Fibroblast of the aortic adventitia (primary cell): ENCODE measurements around the gene VKORC1L1. TPM values are rescaled to one million over a fixed set of nuclear protein-coding genes. Genes with fewer than 3 reads are reported as not detected.
"Not testable (repeated sequence)": the region's sequence is repeated elsewhere in the genome, so short reads cannot be mapped to it uniquely, and the experiment has no call there.

ENCODE experiments used
- DNase-seq: peaks from one replicate; pipeline ENCODE4 v3.0.0-alpha.2; 2010; ENCODE audit warnings: low read depth
- H3K4me3 ChIP-seq: 2 replicates; pipeline ENCODE4 v1.5.1; 2011; ENCODE audit warnings: low read depth, mild to moderate bottlenecking, control low read depth, low read length, moderate library complexity
- total RNA-seq: library from RNA; depleted of rRNA; stranded (reverse); fragments of >200 nt; gene quantifications from 2 replicates; pipeline ENCODE4 v1.2.3, GENCODE V29; 2012; ENCODE audit warnings: low replicate concordance
- TF ChIP-seq, protein P1 (sequence below): IDR thresholded peaks from 2 replicates; pipeline ENCODE4 v1.5.1; 2011; ENCODE audit warnings: mild to moderate bottlenecking, low read length, control low read depth, inconsistent platforms; ENCODE audit not compliant: insufficient read depth

Gene VKORC1L1
- total RNA-seq, 1 donor, result 17.8 TPM

DNA sequence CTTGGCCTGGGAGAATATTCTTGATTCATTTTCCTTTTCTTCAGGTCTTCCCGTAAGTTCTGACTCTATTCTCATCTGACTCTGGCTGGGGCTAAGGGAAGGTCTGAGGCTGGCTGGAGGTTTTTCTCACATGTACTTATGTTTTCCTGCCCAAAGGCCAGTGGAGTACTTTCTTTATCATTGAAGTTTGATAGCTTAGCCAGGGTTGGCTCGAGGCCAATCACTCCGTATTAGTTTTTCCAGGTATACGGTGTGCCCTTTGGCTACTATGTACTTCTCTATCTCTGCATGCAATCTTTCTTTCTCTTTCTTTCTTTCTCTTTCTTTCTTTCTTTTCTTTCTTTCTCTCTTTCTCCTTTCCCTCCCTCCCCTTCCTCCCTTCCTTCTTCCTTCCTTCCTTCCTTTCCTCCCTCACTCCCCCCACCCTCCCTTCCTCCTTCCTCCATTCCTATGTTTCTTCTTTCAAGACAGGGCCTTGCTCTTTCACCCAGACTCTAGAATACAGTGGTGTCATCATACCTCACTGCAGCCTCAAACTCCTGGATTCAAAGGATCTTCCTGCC, 26.8 kb upstream of the VKORC1L1 start:
- no peak overlapping the region for H3K4me3 ChIP-seq
- TF ChIP-seq, protein P1, sequence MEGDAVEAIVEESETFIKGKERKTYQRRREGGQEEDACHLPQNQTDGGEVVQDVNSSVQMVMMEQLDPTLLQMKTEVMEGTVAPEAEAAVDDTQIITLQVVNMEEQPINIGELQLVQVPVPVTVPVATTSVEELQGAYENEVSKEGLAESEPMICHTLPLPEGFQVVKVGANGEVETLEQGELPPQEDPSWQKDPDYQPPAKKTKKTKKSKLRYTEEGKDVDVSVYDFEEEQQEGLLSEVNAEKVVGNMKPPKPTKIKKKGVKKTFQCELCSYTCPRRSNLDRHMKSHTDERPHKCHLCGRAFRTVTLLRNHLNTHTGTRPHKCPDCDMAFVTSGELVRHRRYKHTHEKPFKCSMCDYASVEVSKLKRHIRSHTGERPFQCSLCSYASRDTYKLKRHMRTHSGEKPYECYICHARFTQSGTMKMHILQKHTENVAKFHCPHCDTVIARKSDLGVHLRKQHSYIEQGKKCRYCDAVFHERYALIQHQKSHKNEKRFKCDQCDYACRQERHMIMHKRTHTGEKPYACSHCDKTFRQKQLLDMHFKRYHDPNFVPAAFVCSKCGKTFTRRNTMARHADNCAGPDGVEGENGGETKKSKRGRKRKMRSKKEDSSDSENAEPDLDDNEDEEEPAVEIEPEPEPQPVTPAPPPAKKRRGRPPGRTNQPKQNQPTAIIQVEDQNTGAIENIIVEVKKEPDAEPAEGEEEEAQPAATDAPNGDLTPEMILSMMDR, result no peak
- DNase-seq, result no peak

DNA sequence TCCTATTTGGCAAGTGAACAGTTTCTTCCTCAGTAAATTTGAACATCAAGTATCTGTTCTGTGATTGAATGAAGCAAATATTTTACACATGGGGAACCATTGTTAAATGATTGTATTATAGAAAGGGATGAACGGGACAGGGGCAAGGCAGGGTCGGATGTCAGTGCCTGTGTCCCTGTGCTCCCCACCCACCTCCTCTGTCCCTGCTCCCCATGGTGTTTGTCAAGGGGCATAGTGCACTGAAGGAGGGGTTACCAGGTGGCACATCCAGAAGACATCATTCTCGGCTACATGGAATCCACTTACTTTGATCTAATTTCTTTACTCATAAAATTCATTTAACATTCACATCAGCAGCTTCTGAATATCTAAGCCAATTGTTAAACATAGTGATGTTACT, 19.4 kb upstream of the VKORC1L1 start:
- H3K4me3 ChIP-seq, DNase-seq: not testable (repeated sequence)

DNA sequence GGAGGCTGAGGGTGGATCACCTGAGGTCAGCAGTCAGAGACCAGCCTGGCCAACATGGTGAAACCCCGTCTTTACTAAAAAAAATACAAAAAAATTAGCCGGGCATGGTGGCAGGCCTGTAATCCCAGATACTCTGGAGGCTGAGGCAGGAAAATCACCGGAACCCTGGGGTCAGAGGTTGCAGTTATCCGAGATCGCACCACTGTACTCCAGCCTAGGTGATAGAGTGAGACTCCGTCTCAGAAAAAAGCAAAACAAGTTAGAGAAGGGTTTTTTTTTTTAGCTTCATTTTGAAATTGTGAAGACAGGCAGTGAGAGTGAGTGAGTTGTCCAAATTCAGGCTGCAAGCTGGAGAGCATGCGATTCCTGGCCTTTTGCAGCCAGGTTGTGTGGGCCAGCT, 19.0 kb upstream of the VKORC1L1 start:
- not testable (repeated sequence) for H3K4me3 ChIP-seq, DNase-seq

DNA sequence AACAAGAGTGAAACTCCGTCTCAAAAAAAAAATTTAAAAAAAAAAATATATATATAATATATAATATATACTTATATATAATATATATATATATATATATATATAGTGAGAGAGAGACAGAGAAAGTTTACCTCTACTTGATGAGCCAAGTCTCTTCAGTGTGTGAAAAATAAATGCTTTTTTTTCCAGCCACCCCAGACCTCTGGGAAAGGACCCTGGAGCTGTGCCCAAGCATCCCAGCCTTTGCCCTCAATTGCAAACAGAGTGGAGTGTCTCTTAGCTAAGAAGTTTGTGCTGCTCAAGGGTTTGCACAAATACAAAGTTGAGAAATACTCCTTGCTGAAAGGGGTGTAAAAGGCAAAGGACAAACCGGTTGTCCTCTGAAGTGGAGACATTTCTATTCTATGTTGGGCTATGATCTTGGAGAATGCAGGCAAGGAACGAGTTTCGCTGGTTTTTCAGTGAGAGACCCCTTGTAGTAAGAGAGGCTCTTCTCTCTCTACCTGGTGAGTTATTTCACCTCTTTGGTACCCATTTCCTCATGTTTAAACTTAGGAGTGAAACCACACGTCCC, 15.5 kb upstream of the VKORC1L1 start:
- not testable (repeated sequence) for DNase-seq, H3K4me3 ChIP-seq

DNA sequence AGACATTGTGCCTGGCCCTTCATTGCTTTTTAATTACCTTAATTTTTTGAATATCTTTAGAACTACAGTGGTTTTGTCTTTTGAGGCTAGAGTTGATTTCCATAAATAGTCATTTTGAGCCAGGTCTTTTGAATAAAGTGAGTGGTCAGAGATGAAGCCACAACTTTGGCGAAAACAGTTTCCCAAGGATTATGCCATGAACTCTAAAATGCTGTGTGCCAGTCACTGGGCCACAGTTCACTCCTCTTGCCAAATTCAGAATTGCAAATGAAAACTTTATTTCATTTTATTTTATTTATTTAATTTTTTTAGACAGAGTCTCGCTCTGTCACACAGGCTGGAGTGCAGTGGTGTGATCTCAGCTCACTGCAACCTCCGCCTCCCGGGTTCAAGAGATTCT, 14.2 kb upstream of the VKORC1L1 start:
- not testable (repeated sequence) for H3K4me3 ChIP-seq, DNase-seq

DNA sequence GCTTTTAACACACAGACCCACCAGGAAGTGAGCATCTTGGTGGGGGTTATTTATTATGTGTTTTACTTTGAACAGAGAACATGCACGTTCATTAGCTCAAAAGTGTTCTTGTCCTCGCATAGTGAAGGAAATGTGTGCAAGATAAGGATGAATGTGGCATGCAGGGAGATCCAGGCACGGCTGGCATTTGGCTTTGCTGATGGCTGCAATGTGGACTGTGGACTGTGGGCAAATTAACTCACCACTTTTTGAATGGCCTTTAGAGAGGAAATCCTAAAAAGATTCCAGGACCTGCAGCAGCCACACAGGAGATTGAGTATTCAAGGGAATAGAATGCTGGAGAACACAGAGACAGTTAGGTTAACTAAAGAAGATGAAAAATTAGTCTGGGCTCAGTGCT, 6.6 kb upstream of the VKORC1L1 start:
- DNase-seq, H3K4me3 ChIP-seq: not testable (repeated sequence)

DNA sequence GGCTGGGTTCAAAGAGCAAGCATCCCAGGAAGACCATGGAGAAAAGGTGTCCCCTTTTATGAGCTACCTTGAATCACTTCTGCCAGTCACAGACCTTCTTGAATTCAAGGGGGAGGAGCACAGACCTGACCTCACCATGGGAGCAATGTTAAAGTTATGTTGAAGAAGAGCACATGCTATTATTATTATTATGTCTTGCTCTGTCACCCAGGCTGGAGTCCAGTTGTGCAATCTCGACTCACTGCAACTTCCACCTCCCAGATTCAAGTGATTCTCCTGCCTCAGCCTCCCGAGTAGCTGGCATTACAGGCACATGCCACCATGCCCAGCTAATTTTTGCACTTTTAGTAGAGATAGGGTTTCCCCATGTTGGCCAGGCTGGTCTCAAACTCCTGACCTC, 5.2 kb upstream of the VKORC1L1 start:
- H3K4me3 ChIP-seq, DNase-seq: not testable (repeated sequence)

DNA sequence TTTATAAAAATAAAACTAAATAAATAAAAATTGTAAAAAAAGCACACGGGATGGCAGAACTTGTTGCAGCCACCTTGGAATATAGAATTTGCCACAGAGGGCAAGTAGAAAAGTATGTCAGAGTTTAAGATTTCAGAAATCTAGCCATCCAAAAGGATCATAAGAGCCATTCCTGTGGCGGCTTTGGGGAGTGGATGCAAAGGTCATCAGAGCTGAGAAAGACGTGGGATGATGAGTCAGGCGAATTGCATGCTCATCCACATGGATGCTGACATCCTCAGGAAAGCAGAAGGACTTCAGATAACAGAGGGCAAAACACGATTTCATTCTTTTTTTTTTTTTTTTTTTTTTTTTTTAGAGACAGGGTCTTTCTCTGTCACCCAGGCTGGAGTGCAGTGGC, 3.6 kb upstream of the VKORC1L1 start:
- H3K4me3 ChIP-seq, result not testable (repeated sequence)
- DNase-seq, result peak; percentile 37

DNA sequence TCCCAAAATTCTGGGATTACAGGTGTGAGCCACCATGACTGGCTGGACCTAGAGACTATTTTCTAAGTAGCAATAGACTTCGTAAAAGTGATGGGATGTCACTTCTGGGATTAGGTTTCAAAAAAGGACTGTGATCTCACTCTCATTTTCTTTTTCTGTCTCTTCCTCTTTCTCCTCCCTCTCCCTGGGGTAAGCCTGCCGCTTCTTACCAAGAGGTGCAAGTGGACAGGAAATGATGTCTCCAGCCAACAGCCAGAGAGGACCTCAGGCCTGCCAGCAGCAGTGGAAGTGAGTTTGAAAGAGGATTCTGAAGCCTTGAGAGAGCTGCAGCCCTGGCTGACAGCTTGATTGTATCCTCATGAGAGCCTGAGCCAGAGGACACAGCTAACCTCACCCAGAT, 1.4 kb upstream of the VKORC1L1 start:
- DNase-seq, result peak; percentile 20

DNA sequence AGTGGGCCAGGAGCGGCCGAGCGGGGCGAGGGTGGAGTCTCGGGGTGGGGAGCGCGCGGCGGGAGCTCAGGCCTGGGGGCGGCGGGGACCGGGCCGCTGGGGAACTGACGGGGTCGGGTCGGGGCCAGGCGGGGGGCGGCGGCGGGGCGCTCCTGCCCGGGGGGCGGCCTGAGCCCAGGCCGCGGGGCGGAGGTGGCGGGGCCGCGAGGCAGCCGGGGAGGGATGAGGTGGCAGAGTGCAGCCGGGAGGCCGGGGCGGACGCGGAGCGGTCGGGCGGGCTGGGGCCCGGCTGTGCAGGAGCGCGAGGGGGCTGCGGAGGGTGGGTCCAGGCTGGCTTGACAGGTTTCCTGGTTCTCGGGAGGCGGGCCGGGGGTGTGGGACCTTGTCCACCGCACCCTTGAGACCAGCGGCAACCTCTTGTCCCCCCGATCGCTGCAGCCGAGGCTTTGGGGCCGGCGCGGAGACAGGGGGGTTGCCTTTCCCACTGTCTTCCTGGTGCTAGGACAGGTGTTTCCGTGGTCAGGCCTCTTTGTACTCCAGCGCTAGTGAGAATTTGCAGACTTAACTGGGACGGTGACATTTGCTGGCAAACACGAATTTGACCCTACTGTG, 814 bp downstream of the VKORC1L1 start:
- peak overlapping the region; percentile 73 for H3K4me3 ChIP-seq
- not testable (repeated sequence) for DNase-seq

More for the DNA sequence above, 1.4 kb upstream of the VKORC1L1 start:
- not testable (repeated sequence) for H3K4me3 ChIP-seq

DNA sequence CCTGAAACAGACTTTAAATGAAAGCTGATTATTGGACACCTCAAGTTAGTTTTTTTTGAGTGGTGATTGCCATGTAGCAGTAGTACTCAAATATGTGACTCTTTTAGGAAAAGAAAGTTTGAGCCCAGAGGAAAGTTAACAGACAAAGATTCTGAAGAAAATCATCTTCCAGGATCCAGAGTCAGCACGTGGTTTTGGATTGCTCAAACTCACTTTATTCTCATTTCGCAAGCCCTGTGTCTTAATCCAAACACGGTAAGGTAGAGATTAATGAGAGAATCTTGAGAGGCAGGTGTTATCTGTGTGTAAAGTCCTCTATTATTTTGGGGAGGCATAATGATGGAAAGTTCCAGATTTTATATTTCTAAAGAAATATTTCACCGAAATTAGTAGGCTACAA, 2.8 kb downstream of the VKORC1L1 start:
- not testable (repeated sequence) for H3K4me3 ChIP-seq, DNase-seq

DNA sequence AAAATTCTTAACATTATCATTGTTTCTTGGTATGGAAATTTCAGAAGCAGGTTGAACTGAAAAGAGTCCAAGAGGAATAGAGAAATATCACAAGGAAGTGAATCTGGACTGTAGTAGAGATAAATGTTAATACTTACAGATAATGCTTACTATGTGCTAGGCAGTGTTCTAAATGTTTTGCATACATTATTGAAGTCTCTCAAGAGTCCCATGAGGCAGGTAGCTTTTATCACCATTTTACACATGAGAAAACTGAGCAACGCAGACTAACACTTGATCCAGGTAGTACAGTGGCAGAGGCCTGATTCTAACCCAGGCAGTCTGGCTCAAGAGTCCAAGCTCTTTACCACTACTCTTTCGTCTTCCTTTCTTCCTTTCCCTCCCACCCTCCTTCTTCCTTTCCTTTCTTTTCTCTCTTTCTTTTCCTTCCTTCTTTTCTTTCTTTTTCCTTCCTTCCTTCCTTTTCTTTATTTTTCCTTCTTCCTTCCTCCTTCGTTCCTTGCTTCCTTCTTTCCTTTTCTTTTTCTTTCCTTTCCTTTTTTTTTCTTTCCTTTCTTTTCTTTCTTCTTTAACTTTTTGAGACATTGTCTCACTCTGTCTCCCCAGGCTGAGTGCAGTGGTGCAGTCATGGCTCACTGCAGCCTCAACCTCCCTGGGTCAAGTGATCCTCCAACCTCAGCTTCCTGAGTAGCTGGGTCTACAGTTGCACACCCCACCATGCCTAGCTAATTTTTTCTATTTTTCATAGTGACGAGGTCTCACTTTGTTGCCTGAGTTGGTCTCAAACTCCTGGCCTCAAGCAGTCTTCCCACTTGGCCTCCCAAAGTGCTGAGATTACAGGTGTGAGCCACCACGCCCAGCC, 6.6 kb downstream of the VKORC1L1 start:
- not testable (repeated sequence) for DNase-seq, H3K4me3 ChIP-seq

DNA sequence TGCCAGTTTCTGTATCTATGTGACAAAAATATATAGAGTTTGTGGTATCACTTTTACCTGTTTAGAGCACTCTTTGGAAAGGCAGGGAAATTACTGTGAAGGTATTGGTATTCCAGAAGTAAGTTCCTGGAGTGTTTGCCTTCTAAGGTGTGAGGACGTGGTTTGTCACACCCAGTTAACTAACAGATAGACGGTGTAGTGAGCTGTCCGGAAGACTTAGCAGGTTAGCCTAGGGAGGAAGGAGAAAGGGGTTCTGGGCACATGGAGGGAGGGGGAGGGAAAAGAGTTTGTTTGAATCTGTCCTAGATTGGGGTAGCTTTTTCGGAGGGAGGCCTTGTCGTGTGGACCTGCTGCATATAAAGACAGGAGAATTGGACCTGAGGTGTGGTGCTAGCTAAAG, 7.4 kb downstream of the VKORC1L1 start:
- not testable (repeated sequence) for DNase-seq, H3K4me3 ChIP-seq

DNA sequence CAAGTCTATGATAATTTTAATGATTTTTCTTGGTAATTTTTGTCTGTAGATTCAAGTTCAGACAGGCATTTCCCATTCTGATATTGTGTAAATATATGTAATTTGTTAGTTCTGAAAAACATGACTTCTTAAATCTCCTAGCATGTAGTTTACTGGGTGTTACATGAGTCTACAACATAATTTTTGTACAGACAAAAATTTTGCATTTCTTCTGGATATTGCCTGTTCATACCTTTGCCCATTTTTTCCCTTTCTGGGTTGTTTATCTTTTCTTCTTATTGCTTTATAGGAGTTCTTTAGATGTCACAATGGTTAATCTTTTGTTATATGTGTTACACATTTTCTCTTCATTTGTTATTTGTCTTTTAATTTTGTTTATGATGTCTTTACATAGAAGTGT, 12.1 kb downstream of the VKORC1L1 start:
- not testable (repeated sequence) for H3K4me3 ChIP-seq, DNase-seq

DNA sequence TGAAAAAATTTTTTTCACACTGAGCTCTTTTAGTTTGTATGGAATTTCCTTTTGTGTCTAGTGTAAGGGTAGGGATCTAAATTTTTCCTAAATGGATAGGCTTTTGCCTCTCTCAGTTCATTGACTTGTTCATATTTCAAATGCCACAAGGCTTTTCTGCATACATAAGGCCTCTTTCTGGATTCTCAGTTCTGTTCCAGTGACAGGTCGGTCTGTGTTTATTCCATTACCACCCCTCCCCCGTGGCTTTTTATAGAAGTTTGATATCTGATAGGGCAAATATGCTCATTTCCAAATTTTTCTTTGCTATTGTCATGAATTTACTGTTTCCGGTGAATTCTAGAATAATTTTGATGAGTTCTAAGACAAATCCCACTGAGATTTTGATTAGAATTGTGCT, 12.7 kb downstream of the VKORC1L1 start:
- not testable (repeated sequence) for DNase-seq, H3K4me3 ChIP-seq

DNA sequence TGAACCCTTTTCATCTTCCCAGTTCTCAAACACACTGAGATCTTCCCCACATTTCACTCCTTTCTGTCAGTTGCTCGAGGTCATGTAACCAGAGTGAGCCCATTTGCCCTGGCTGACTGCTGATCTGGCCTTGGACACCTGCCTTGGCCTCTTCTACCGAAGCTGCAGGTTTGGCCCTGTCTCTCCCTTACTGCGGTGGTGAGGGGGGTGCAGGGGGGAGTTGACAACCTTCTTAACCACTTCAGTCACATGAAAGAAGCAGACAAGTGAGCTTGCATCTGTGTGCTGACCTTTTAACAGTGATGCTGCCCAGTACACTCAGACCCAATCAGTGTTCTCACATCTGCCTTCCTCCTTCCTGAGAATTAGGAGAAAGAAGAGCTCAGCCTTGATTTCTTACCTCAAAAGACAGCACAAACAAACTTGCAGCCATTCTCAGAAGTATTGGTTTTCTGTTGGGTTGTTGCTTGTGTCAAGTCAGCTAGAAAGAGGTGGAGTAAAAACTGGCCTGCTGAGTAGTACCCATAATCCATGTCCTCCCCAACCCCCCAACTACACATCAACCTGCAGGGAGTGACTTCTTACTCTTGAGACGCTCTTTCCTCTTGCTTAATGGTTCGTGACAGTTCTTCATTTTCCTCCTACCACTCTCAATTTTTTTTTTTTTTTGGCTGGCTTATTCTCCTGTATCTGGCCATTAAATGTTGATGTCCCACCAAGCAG, 15.7 kb downstream of the VKORC1L1 start:
- not testable (repeated sequence) for DNase-seq

DNA sequence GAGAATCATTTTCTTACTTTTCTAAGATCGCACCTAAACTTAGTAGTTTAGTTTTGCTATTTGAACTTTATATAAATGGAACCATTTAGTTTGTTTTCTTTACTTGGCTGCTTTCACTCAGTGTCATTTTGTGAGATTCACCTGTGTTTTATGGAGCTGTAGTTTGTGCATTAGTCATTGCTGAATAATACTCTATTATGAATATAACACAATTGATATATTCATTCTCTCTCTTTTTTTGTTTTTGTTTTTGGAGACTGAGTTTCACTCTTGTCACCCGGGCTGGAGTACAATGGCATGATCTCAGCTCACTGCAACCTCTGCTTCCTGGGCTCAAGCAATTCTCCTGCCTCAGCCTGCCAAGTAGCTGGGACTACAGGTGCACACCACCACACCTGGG, 16.8 kb downstream of the VKORC1L1 start:
- not testable (repeated sequence) for H3K4me3 ChIP-seq, DNase-seq

More for the DNA sequence above, 15.7 kb downstream of the VKORC1L1 start:
- not testable (repeated sequence) for H3K4me3 ChIP-seq
